Omental fat pad (tissue), 4 donors: Measurements from ENCODE around the gene TXLNG. TPM values are rescaled to one million over a fixed set of nuclear protein-coding genes. Genes with fewer than 3 reads are reported as not detected.
"Not testable (repeated sequence)": the region's sequence is repeated elsewhere in the genome, so short reads cannot be mapped to it uniquely, and the experiment has no call there.

Experiments
- ATAC-seq: fragments of 150-250 bp; one replicate; pipeline ENCODE4 v1.9.1; 2016; ENCODE audit warnings: mild to moderate bottlenecking, moderate library complexity; ENCODE audit not compliant: low FRiP score
- DNase-seq: peaks from one replicate; pipeline ENCODE4 v3.0.0-alpha.2; 2019; ENCODE audit warnings: low spot score
- total RNA-seq, 4 donors: library from RNA; depleted of rRNA; stranded (reverse); fragments of >200 nt; gene quantifications; one replicate each; pipeline ENCODE4 v1.1.0, GENCODE V29; 2016
- TF ChIP-seq, protein P1 (sequence below), 3 donors: fragments of 450-650 bp; IDR thresholded peaks; one replicate each; pipeline ENCODE4 v1.5.1; 2016 to 2017; ENCODE audit warnings: antibody characterized with exemption in 3 of 3, mild to moderate bottlenecking in 3 of 3, moderate library complexity in 2 of 3

The TXLNG gene
- total RNA-seq, 4 donors from 2014 or later = 13.9 to 45.1 (median 34.3) TPM

DNA sequence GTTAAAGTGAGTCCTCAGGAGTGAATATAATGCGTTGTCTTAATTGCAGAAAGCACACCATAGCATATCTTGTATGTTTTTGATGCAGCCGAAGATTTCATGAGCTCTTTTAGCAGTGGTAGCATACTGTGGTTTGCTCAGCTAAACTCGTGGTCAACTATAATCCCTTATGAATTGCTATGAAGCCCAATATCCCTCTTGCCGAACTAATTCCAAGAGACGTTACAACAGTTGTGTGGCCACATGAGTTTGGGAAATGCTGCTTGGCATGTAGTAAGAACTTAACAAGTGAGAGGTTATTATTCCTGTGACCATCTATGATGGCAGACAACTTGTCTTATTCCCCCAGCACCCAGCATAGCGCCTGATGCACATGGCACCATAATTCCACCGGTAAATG is 36.1 kb upstream of the TXLNG start:
- TF ChIP-seq, protein P1, sequence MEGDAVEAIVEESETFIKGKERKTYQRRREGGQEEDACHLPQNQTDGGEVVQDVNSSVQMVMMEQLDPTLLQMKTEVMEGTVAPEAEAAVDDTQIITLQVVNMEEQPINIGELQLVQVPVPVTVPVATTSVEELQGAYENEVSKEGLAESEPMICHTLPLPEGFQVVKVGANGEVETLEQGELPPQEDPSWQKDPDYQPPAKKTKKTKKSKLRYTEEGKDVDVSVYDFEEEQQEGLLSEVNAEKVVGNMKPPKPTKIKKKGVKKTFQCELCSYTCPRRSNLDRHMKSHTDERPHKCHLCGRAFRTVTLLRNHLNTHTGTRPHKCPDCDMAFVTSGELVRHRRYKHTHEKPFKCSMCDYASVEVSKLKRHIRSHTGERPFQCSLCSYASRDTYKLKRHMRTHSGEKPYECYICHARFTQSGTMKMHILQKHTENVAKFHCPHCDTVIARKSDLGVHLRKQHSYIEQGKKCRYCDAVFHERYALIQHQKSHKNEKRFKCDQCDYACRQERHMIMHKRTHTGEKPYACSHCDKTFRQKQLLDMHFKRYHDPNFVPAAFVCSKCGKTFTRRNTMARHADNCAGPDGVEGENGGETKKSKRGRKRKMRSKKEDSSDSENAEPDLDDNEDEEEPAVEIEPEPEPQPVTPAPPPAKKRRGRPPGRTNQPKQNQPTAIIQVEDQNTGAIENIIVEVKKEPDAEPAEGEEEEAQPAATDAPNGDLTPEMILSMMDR (IDR thresholded peaks at IDR 0.05) = no peak
- no peak for ATAC-seq
- DNase-seq = no peak

DNA sequence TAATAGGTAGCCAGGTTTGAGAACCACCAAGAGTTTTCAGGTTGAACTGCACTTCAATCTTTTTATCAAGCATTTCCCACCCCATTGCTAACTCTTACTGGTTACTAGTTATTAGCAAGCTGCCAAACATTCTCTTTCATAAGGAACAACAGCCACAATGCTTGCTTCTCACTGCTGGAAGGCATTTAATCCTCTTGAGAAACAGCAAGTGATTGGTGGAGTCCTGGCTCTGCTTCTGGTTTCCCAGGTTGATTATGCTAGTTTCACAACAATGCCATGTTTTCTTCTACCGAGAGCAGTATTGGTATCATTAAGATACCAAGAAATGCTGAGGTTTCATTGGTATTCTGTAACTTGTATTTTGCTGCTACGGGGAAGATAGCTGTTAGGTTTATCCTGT is 32.2 kb upstream of the TXLNG start:
- DNase-seq = no peak
- TF ChIP-seq, protein P1 (IDR thresholded peaks at IDR 0.05) = no peak
- no peak for ATAC-seq

DNA sequence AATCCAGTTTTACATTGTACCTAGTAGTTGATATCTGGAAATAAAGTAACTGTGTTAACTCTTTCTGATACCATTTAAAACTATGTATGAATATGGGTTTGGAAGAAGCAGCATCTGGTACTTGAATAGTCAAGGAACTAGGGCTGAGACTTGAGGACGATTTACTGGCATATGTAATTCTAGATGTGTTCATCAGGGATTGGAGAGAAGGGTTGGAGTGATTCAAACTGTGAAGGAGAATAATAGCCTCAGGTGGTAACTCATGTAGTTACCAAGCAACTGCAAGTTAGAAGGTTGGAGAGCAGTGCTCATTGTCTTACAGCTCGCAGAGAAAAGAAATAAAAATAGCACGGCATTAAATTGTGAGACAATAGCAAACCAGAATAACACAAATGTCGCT is 29.5 kb upstream of the TXLNG start:
- DNase-seq (no peak), ATAC-seq (no peak)
- TF ChIP-seq, protein P1 (IDR thresholded peaks at IDR 0.05) = no peak

DNA sequence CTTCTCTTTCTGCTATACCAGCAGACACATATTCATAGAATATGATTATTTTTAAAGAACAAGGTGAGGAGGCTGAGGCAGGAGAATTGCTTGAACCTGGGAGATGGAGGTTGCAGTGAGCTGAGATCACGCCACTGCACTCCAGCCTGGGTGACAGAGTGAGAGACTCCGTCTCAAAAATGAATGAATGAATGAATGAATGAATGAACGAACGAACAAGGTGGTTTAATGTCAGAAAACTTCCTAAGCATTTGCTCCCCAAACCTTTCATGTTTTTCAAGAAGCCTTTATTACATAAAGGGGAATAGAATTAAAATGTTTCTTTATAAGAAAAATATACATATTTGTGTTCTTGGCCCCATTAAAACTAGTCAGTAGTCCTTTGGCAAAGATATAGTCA is 24.8 kb upstream of the TXLNG start:
- not testable (repeated sequence) for DNase-seq, ATAC-seq

DNA sequence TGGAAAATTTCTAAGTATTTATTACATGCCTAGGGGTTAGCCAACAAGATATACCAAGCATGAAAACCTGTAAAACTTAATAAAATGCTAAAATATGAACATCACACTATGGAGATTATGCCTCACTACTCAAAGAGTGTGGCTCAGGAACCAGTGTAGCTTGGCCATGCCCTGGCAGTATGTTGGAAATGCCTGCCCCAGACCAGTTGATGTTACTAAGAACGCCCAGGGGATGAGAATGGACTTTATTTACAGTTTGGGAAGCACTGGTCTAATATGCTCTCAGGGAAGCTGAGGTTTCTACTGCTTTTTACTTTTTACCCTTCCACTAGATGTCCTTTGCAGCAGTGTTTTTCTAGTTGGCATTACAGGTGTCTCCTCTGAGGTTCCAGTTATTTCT is 23.7 kb upstream of the TXLNG start:
- ATAC-seq = no peak
- TF ChIP-seq, protein P1 (IDR thresholded peaks at IDR 0.05) = no peak
- no peak for DNase-seq

DNA sequence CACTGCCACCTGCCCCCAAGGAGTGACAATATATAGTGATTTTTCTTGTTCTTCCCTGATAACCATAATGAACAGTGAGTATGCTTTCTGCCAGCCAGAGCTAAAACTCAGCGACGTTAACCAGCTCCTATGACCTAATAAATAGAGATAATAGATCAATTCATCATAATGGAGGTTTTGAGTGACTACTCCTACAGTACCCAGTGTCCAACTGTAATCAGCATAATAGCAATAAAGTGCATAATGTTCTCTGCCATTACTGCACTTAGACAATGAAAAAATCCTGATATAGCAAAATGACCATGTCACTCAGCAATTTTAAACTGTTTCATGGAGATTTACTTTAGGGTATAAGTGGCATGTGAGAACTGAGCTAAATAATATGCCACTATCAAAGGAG is 20.7 kb upstream of the TXLNG start:
- TF ChIP-seq, protein P1 (IDR thresholded peaks at IDR 0.05) = no peak
- no peak for ATAC-seq
- no peak for DNase-seq

DNA sequence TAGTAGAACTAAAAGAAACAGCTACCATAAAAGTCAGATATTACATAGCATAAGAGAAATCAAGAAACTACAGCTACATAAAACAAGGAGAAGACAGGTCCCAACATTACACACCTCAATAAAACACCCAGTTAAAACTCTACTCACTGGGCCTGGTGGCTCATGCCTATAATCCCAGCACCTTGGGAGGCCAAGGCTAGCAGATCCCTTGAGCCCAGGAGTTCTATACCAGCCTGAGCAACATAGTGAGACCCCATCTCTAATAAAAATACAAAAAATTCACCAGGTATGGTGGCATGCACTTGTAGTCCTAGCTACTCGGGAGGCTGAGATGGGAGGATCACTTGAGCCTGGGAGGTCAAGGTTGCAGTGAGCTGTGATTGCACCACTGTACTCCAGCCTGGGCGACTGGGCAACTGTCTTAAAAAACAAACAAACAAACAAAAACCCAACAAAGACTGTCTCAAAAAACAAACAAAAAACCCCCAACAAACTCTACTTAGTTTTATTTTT is 15.2 kb upstream of the TXLNG start:
- TF ChIP-seq, protein P1 (IDR thresholded peaks at IDR 0.05) = no peak
- ATAC-seq = no peak
- no peak for DNase-seq
